Dermis blood vessel endothelial cell (primary cell): Measurements from ENCODE around the gene HAPLN3. TPM values are rescaled to one million over a fixed set of nuclear protein-coding genes. Genes with fewer than 3 reads are reported as not detected.

Source experiments
- DNase-seq: peaks from one replicate; pipeline ENCODE4 v3.0.0; 2010
- total RNA-seq: library from RNA; depleted of rRNA; stranded (reverse); fragments of >200 nt; gene quantifications from 2 replicates; pipeline ENCODE4 v1.2.3, GENCODE V29; 2014

The HAPLN3 gene
- total RNA-seq, 1 donor from 2014 or later = 95.6 TPM

GRCh38 chr15:88858934-88859333, 36.4 kb downstream of the HAPLN3 start:
- no peak for DNase-seq

- DNase-seq = no peak
These were observed 42.9 kb downstream of the HAPLN3 start for GRCh38 chr15:88852476-88852875.

GRCh38 chr15:88849376-88850072, 45.8 kb downstream of the HAPLN3 start:
- no peak for DNase-seq

- no peak for DNase-seq
These were observed 47.1 kb downstream of the HAPLN3 start for GRCh38 chr15:88848203-88848602.

- no peak for DNase-seq
These were observed 48.2 kb downstream of the HAPLN3 start for GRCh38 chr15:88847144-88847543.

GRCh38 chr15:88845616-88846015, 49.7 kb downstream of the HAPLN3 start:
- DNase-seq = no peak

GRCh38 chr15:88844749-88845386, 50.5 kb downstream of the HAPLN3 start:
- DNase-seq = no peak

- no peak for DNase-seq
These were observed 52.0 kb downstream of the HAPLN3 start for GRCh38 chr15:88843334-88843733.

GRCh38 chr15:88842156-88842555, 53.2 kb downstream of the HAPLN3 start:
- DNase-seq = no peak

- DNase-seq = no peak
These were observed 54.1 kb downstream of the HAPLN3 start for GRCh38 chr15:88841236-88841635.

GRCh38 chr15:88839961-88840360, 55.4 kb downstream of the HAPLN3 start:
- no peak for DNase-seq

- no peak for DNase-seq
These were observed 56.2 kb downstream of the HAPLN3 start for GRCh38 chr15:88839146-88839545.

GRCh38 chr15:88838667-88839066, 56.7 kb downstream of the HAPLN3 start:
- DNase-seq = no peak

GRCh38 chr15:88835646-88836045, 59.7 kb downstream of the HAPLN3 start:
- no peak for DNase-seq

GRCh38 chr15:88835119-88835518, 60.2 kb downstream of the HAPLN3 start:
- DNase-seq = no peak

- peak; percentile 44 for DNase-seq
These were observed 61.0 kb downstream of the HAPLN3 start for GRCh38 chr15:88834211-88834812.

GRCh38 chr15:88833731-88834100, 61.6 kb downstream of the HAPLN3 start:
- no peak for DNase-seq

- DNase-seq = no peak
These were observed 62.3 kb downstream of the HAPLN3 start for GRCh38 chr15:88832820-88833730.

GRCh38 chr15:88830016-88830415, 65.3 kb downstream of the HAPLN3 start:
- DNase-seq = no peak

- no peak for DNase-seq
These were observed 66.6 kb downstream of the HAPLN3 start for GRCh38 chr15:88828791-88829190.
